Measurements from ENCODE around the gene PRKCH. TPM values are rescaled to one million over a fixed set of nuclear protein-coding genes. Genes with fewer than 3 reads are reported as not detected.

PRKCH gene
- total and polyA plus RNA-seq, 12 donors: 8.3 to 25.1 (median 17.7) TPM

- Histone ChIP-seq H3K4me1 (peaks cover 0 to 24% (median 19%) of the 10 kb centered on the region in 9 donors), H3K27me3 (peaks cover 0 to 68% (median 25%) of the 10 kb centered on the region in 7 donors), H3K4me3 (no peak overlapping the region), H3K27ac (peak overlapping the region in 1 of 10 donors; percentile 87), H3K36me3 (no peaks in the 10 kb centered on the region), H3K9me3 (no peaks in the 10 kb centered on the region)
- WGBS, 2 donors: 67 to 83% methylated on average over 2 of the region's 2 CpGs
- DNase-seq: no peak
- TF ChIP-seq, protein P1, sequence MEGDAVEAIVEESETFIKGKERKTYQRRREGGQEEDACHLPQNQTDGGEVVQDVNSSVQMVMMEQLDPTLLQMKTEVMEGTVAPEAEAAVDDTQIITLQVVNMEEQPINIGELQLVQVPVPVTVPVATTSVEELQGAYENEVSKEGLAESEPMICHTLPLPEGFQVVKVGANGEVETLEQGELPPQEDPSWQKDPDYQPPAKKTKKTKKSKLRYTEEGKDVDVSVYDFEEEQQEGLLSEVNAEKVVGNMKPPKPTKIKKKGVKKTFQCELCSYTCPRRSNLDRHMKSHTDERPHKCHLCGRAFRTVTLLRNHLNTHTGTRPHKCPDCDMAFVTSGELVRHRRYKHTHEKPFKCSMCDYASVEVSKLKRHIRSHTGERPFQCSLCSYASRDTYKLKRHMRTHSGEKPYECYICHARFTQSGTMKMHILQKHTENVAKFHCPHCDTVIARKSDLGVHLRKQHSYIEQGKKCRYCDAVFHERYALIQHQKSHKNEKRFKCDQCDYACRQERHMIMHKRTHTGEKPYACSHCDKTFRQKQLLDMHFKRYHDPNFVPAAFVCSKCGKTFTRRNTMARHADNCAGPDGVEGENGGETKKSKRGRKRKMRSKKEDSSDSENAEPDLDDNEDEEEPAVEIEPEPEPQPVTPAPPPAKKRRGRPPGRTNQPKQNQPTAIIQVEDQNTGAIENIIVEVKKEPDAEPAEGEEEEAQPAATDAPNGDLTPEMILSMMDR (IDR thresholded peaks at IDR 0.05): no peak
- no peak for ATAC-seq
- intact Hi-C loops (cut with DNase I): no loop called here
These were observed 38.6 kb upstream of the PRKCH start for GRCh38 chr14:61282746-61283145.

DNA sequence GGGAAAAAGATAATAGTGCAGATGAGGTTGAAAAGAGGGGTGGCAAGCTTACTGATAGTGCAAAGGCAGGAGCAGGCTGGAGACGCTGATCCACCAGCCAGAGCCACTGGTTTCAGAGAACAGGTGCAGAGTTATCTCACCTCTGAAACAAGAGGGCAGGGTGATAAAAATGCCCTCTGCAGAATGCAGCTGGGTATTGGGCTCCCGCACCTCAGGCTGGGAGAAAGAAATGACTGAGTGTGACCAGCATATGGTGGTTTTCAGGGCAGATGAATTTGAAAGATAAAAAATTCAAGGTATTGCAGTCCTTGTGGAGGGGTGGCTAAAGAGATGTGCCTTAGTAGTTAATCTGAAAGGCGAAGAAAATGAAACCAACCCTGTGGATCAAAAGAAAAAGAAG lies 37.4 kb upstream of the PRKCH start:
- Histone ChIP-seq H3K27ac (no peak overlapping the region), H3K27me3 (peaks cover 0 to 59% (median 24%) of the 10 kb centered on the region in 7 donors), H3K9me3 (no peaks in the 10 kb centered on the region), H3K4me3 (no peak overlapping the region), H3K36me3 (no peaks in the 10 kb centered on the region), H3K4me1 (peaks cover 0 to 24% (median 19%) of the 10 kb centered on the region in 9 donors)
- WGBS, 2 donors: 83 to 89% methylated on average over 3 of the region's 3 CpGs
- no peak for ATAC-seq
- DNase-seq: no peak
- TF ChIP-seq, protein P1 (IDR thresholded peaks at IDR 0.05): no peak
- intact Hi-C loops (cut with DNase I): no loop called here

DNA sequence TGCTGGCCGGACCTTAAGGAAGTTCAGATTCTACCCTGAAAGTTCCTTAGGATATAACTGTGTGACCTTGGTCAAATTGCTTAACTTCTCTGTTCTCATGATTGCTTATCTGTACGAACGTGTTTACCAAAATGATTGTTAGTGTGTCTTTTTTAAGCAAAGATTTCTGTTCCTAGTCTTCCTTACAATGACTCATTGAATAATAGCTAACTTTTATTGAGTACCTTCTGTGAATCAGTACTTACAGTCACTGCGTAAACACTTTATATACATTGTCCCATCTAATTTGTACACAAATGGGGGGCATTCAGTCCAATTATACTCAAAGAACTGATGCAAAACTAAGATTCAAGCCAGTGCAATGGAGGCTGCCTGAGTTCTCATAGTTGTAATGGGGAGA lies 36.0 kb upstream of the PRKCH start:
- TF ChIP-seq, protein P1 (IDR thresholded peaks at IDR 0.05): no peak
- H3K27me3 ChIP-seq: peaks cover 0 to 45% (median 10%) of the 10 kb centered on the region in 7 donors
- 86% methylated on average over 4 of the region's 4 CpGs for WGBS, 2 donors
- H3K4me1 ChIP-seq: peaks cover 0 to 20% (median 13%) of the 10 kb centered on the region in 9 donors
- DNase-seq (no peak), ATAC-seq (no peak)
- H3K9me3 ChIP-seq: no peaks in the 10 kb centered on the region
- H3K27ac ChIP-seq: no peak overlapping the region
- H3K36me3 ChIP-seq: no peaks in the 10 kb centered on the region
- H3K4me3 ChIP-seq: no peak overlapping the region
- intact Hi-C loops (cut with DNase I): no loop called here

GRCh38 chr14:61287196-61287595 lies 34.2 kb upstream of the PRKCH start:
- no peaks in the 10 kb centered on the region for H3K36me3 ChIP-seq
- H3K9me3 ChIP-seq: no peaks in the 10 kb centered on the region
- peaks cover 0 to 27% (median 0%) of the 10 kb centered on the region in 7 donors for H3K27me3 ChIP-seq
- intact Hi-C loops (cut with DNase I): loop anchor here in 1 of 10 donors (2.0 kb wide), 1 partner anchor 16 kb away; no protein-coding TSS in a partner anchor
- H3K4me1 ChIP-seq: peaks cover 0 to 13% (median 5%) of the 10 kb centered on the region in 9 donors
- WGBS, 2 donors: 87 to 94% methylated on average over 7 of the region's 7 CpGs
- H3K4me3 ChIP-seq: no peak overlapping the region
- no peak overlapping the region for H3K27ac ChIP-seq
- DNase-seq: no peak
- TF ChIP-seq, protein P1 (IDR thresholded peaks at IDR 0.05): no peak
- no peak for ATAC-seq

Data from heart right ventricle (tissue), 16 donors.